ENCODE data around the gene CLN5.

GRCh38 chr13:77013853-77014542 is 22.1 kb downstream of the CLN5 start:
- no peak for TF ChIP-seq CTCF (IDR thresholded peaks at IDR 0.05)
- no peak for TF ChIP-seq POLR2A (IDR thresholded peaks at IDR 0.05)

All from adrenal gland (tissue), 5 donors.